SK-N-SH treated with all-trans-retinoic acid at 6 μM for 48 hours (cell line): ENCODE measurements around the gene ALK.

Experiments used
- ARNTL ChIP-seq: fragments of 450-650 bp; formaldehyde crosslinking; IDR thresholded peaks from 2 replicates; pipeline ENCODE4 v1.5.0; 2020; ENCODE audit warnings: low read depth, mild to moderate bottlenecking, moderate library complexity, borderline replicate concordance
- BACH2 ChIP-seq: fragments of 250-450 bp; sonication (Bioruptor Pico); IDR thresholded peaks from 2 replicates; pipeline ENCODE4 v1.9.0; 2021; ENCODE audit warnings: mild to moderate bottlenecking, borderline replicate concordance
- CSDC2 ChIP-seq: fragments of 250-450 bp; sonication (Bioruptor Pico); IDR thresholded peaks from 2 replicates; pipeline ENCODE4 v1.5.0; 2020; ENCODE audit warnings: mild to moderate bottlenecking, moderate library complexity
- OSR1 ChIP-seq: fragments of 250-450 bp; sonication (Bioruptor Pico); IDR thresholded peaks from 2 replicates; pipeline ENCODE4 v1.8.0; 2022; ENCODE audit warnings: moderate library complexity, mild to moderate bottlenecking, inconsistent platforms
- PATZ1 ChIP-seq: fragments of 250-450 bp; sonication (Bioruptor Pico); IDR thresholded peaks from 2 replicates; pipeline ENCODE4 v1.8.0; 2020; ENCODE audit warnings: mild to moderate bottlenecking, moderate library complexity, borderline replicate concordance
- PPARA ChIP-seq: fragments of 250-450 bp; sonication (Bioruptor Pico); IDR thresholded peaks from 2 replicates; pipeline ENCODE4 v1.5.0; 2020; ENCODE audit warnings: mild to moderate bottlenecking, borderline replicate concordance
- TCF4 ChIP-seq: fragments of 250-450 bp; sonication (Bioruptor Pico); IDR thresholded peaks from 2 replicates; pipeline ENCODE4 v1.8.0; 2021; ENCODE audit warnings: mild to moderate bottlenecking, moderate library complexity, borderline replicate concordance
- TOX ChIP-seq: fragments of 250-450 bp; sonication (Bioruptor Pico); IDR thresholded peaks from 2 replicates; pipeline ENCODE4 v1.8.0; 2021; ENCODE audit warnings: mild to moderate bottlenecking, moderate library complexity, borderline replicate concordance
- ZFP30 ChIP-seq: fragments of 450-650 bp; formaldehyde crosslinking; IDR thresholded peaks from 2 replicates; pipeline ENCODE4 v1.5.0; 2022; ENCODE audit warnings: mild to moderate bottlenecking, moderate library complexity
- ZNF565 ChIP-seq: fragments of 450-650 bp; formaldehyde crosslinking; conservative IDR thresholded peaks from 2 replicates; pipeline ENCODE4 v1.5.0; 2020; ENCODE audit warnings: low read depth, mild to moderate bottlenecking, moderate library complexity
- ZNF70 ChIP-seq: fragments of 450-650 bp; formaldehyde crosslinking; IDR thresholded peaks from 2 replicates; pipeline ENCODE4 v1.5.0; 2020; ENCODE audit warnings: mild to moderate bottlenecking, moderate library complexity
- ZNF8 ChIP-seq: fragments of 450-650 bp; formaldehyde crosslinking; IDR thresholded peaks from 2 replicates; pipeline ENCODE4 v1.5.0; 2020; ENCODE audit warnings: mild to moderate bottlenecking, moderate library complexity
- TF ChIP-seq, protein P1 (sequence below): fragments of 250-450 bp; sonication (Bioruptor Pico); IDR thresholded peaks from 2 replicates; pipeline ENCODE4 v1.8.0; 2021; ENCODE audit warnings: low read depth, mild to moderate bottlenecking, moderate library complexity, borderline replicate concordance
- TF ChIP-seq, protein P2 (sequence below): fragments of 250-450 bp; sonication (Bioruptor Pico); IDR thresholded peaks from 2 replicates; pipeline ENCODE4 v1.5.1; 2020; ENCODE audit warnings: low read depth, mild to moderate bottlenecking, moderate library complexity

GRCh38 chr2:29247336-29247914 lies 674.0 kb downstream of the ALK start:
- TF ChIP-seq, protein P1, sequence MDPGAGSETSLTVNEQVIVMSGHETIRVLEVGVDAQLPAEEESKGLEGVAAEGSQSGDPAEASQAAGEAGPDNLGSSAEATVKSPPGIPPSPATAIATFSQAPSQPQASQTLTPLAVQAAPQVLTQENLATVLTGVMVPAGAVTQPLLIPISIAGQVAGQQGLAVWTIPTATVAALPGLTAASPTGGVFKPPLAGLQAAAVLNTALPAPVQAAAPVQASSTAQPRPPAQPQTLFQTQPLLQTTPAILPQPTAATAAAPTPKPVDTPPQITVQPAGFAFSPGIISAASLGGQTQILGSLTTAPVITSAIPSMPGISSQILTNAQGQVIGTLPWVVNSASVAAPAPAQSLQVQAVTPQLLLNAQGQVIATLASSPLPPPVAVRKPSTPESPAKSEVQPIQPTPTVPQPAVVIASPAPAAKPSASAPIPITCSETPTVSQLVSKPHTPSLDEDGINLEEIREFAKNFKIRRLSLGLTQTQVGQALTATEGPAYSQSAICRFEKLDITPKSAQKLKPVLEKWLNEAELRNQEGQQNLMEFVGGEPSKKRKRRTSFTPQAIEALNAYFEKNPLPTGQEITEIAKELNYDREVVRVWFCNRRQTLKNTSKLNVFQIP (CRISPR knock-in tag) = no peak
- TF ChIP-seq ZNF70 (CRISPR knock-in tag) = no peak
- TF ChIP-seq PPARA (CRISPR knock-in tag) = no peak
- TF ChIP-seq ZNF565 (CRISPR knock-in tag) = no peak
- TF ChIP-seq CSDC2 (CRISPR knock-in tag) = no peak
- TF ChIP-seq TOX (CRISPR knock-in tag) = no peak
- TF ChIP-seq ARNTL (CRISPR knock-in tag) = no peak
- no peak for TF ChIP-seq OSR1 (CRISPR knock-in tag)
- TF ChIP-seq ZFP30 = no peak
- TF ChIP-seq, protein P2, sequence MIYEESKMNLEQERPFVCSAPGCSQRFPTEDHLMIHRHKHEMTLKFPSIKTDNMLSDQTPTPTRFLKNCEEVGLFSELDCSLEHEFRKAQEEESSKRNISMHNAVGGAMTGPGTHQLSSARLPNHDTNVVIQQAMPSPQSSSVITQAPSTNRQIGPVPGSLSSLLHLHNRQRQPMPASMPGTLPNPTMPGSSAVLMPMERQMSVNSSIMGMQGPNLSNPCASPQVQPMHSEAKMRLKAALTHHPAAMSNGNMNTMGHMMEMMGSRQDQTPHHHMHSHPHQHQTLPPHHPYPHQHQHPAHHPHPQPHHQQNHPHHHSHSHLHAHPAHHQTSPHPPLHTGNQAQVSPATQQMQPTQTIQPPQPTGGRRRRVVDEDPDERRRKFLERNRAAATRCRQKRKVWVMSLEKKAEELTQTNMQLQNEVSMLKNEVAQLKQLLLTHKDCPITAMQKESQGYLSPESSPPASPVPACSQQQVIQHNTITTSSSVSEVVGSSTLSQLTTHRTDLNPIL (CRISPR knock-in tag) = no peak
- no peak for TF ChIP-seq ZNF8
- TF ChIP-seq PATZ1 (CRISPR knock-in tag) = no peak
- TF ChIP-seq BACH2 = no peak
- TF ChIP-seq TCF4 (CRISPR knock-in tag) = no peak
